Right ventricle myocardium superior (tissue), 1 donor: ENCODE measurements around the gene FHDC1. TPM values are rescaled to one million over a fixed set of nuclear protein-coding genes. Genes with fewer than 3 reads are reported as not detected.
A peak's percentile ranks its signal among the peaks of the same experiment; 100 is the strongest.

Experiments used
- ATAC-seq: fragments of 200-7000 bp; cut with Tn5 transposase; one replicate; pipeline ENCODE4 v1.9.1; 2020; ENCODE audit warnings: mild to moderate bottlenecking; ENCODE audit not compliant: poor library complexity
- DNase-seq: peaks from one replicate; pipeline ENCODE4 v3.0.0-alpha.2; 2020
- intact Hi-C: fragments of 100-400 bp; cut with DNase I; formaldehyde crosslinking; loops from one replicate; pipeline ENCODE4 v1.11.2; 2022
- total RNA-seq: library from RNA; stranded (reverse); fragmentation: NEBNext Ultra II Directional; extraction: Animal tissue kit (Norgen Biotek cat#: 25700); gene quantifications from one replicate; pipeline ENCODE4 v1.2.1, GENCODE V29; 2021
- donor health status: DM: no; HTN: yes; CAD: no; lungs with severe emphysema.

The FHDC1 gene
- total RNA-seq, 1 donor from 2014 or later = 0.19 TPM

DNA sequence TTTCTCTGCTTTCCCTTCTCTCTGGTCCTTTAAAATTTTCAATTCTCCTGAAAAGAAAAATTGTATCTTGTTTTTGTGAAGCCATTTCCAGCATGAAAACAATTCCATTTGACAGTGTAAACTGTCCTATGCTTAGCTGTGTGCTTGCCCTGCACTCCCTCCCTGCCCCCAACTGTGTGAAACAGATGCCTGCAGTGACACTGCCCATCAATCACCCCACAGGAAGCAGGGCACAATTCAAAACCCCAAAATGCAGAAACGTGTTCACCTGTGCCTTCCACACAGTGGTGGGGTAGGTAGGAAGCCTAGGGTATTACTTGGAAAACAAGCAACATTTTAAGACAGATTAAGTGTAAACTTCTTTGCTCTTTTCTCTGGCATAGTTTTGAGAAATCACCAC, 6.2 kb upstream of the FHDC1 start:
- no peak for ATAC-seq
- intact Hi-C loops = no loop called here
- no peak for DNase-seq

DNA sequence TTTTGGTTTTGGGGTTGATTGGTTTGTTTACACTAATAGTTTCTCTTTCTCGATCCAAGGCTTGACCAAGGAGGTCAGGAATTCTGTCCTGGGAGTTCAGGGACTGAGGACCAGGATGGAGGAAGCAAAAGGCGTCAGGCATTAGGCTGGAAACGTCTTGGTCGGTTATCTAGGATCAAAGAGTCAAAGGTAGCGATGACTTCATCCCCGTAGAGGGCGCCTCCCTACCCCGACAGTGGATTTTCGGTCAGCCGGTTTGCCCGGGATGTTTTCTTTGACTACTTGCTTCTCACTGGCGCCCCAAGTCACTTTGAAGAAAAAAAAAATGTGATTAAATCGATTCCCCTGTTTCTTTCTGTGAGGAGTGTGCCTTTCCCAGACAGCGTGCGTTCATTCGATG, 980 bp upstream of the FHDC1 start:
- ATAC-seq = no peak
- intact Hi-C loops = no loop called here
- no peak for DNase-seq

GRCh38 chr4:152936446-152937335, 568 bp downstream of the FHDC1 start:
- intact Hi-C loops = no loop called here
- DNase-seq (no peak), ATAC-seq (peak; percentile 45)

DNA sequence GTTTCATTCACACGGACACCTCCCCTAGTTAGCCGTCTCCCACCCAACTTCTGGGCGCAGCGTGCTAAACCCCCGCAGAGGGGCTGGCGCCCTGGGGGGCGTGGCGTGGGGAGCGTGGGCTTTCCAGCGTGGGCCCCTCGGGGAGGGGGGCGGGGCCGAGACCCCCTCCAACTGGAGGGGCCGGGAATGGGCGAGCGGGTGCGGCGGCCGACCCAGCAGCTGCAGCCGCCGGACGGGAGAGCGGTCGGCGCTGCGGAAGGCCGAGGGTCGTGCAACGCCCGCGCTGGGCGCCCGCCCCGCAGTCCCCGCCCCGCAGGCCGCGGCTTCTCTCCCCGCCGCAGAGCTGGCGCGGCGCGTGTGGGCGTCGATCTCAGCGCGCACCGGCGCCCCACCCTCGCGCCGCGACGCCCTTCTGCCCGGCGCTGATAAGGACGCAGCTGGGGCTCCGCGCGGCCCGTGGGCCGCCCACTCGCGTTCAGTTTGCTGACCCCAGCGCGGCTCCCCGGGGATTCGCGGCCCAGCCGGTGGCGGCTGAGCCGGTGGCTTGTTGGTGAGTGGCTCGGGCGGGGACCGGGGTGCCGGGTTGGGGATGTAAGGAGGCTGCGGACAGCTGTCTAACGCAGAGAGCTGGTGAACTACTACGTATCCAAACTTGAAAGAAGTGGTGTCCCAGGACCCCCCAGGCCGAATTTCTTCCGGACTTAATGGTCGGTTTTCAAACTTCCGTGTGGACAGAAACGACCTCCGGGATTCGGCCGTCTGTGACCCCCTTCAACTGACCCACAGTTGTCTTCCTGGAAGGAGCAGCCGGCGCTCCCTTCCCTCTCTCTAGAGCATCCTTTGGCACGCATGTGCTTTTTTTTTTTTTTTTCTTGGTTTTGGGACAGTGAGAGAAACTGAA, 1.5 kb downstream of the FHDC1 start:
- ATAC-seq (peak; percentile 69), DNase-seq (peak; percentile 58)
- intact Hi-C loops = no loop called here

DNA sequence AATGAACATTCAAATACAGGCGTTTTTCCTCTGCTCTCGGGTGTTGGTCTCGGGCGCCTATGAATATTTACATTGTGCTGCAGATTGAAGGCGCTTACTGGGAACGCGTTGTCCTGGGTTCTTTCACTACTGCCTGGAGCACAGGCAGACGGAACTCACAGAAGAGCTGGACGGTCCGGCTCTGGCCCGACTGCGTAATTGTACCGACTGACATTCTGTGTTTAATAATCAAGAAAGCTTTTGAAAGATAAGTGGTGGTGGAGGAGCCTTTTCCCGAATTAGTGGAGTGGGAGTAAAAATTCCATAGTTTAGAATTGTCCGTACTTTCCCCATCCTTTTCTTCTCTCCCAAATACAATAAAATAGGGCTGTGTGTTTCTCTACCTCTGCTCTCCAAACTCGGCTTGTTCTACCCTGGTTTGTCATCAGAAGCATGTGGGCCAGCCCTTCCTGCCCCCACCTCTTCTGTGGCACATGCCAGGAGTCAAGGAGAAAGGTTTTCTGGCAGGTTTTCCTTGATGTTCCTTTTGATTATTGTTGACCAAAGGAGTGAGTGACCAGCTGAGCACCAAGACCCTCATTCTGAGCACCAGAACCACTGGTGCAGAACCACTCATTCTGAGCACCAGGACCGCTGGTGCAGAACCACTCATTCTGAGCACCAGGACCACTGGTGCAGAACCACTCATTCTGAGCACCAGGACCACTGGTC, 2.3 kb downstream of the FHDC1 start:
- no peak for ATAC-seq
- no peak for DNase-seq
- intact Hi-C loops = no loop called here

GRCh38 chr4:152939621-152940020, 3.5 kb downstream of the FHDC1 start:
- ATAC-seq (no peak), DNase-seq (no peak)
- intact Hi-C loops = no loop called here

- intact Hi-C loops = no loop called here
- ATAC-seq = no peak
- DNase-seq = no peak
Observed at GRCh38 chr4:152940461-152940860, 4.3 kb downstream of the FHDC1 start.

DNA sequence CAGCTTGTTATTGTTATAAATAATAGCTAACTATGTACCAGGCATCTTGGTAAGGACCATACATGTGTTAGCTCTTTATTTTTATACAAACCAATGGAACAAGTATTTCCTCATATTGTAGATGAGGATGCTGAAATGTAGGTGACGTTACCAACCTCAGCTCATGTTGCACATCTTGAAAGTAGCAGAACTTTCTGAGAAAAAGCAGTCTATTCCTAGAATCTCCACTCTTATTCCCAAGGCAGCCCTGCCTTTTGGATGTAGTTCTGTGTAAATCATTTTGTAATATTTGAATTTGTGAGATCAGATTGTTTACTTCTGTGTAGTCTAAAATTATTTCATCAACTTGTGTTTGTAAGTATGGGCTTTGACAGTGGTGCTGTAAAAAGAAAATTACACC, 5.3 kb downstream of the FHDC1 start:
- ATAC-seq (no peak), DNase-seq (no peak)
- intact Hi-C loops = no loop called here

- ATAC-seq (no peak), DNase-seq (no peak)
- intact Hi-C loops = no loop called here
Observed at GRCh38 chr4:152942346-152942745, 6.2 kb downstream of the FHDC1 start.

- intact Hi-C loops = no loop called here
- DNase-seq (no peak), ATAC-seq (peak; percentile 64)
Observed at GRCh38 chr4:152943672-152944071, 7.5 kb downstream of the FHDC1 start.

DNA sequence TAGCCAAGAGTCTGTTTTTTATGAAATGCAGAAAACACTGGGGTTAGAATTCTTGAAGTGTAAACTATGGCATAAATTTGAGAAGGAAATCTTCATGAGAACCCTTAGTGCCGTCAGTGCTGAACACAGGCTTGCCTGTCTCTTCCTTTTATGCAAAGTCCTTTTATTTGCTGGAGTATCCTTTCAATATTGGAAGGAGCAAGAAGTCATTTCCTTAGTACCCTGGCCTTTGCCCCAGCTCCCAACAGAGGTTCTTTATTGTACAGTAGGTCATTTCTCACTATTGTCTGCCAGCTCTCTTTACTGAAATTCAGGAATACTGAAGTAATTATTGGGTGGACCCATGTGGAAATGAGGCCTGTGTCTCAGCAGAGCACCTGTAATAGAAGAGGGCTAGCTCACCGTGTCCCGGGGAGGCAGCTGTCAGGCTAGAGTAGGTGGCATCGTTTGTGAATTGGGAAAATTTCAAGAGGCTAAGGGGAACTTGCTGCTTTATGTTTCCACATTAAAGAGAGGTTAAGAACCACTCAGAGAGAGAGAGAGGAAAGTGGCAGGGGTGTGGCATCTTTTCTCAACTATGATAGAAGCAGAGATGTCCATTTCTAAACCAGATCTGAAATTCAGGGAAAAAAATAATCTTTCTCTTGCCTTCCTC, 8.7 kb downstream of the FHDC1 start:
- ATAC-seq = no peak
- intact Hi-C loops = no loop called here
- no peak for DNase-seq

- DNase-seq (no peak), ATAC-seq (no peak)
- intact Hi-C loops = no loop called here
Observed at GRCh38 chr4:152945639-152946038, 9.5 kb downstream of the FHDC1 start.

GRCh38 chr4:152946446-152946845, 10.3 kb downstream of the FHDC1 start:
- no peak for ATAC-seq
- intact Hi-C loops = no loop called here
- no peak for DNase-seq

- intact Hi-C loops = no loop called here
- ATAC-seq (no peak), DNase-seq (no peak)
Observed at GRCh38 chr4:152947311-152947710, 11.2 kb downstream of the FHDC1 start.

DNA sequence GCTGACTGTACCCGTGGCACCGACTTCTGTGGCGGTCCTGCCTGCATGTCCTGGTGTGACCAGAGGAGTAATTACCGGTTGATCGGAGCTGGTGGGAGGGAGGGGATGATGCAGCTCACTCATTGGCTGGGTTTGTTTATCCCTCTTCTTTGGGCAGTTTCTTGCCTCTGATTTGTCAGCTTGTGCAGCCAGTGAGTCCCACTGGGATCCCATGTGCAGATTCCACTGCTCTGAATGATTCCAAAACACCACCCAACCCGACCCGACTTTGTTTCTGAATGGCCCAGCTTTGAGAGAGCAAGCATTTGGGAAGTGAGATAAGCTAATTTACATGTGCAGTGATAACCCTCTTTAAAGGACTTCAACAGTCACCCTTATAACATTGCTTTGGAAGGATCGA, 13.8 kb downstream of the FHDC1 start:
- ATAC-seq = no peak
- DNase-seq = no peak
- intact Hi-C loops = no loop called here

DNA sequence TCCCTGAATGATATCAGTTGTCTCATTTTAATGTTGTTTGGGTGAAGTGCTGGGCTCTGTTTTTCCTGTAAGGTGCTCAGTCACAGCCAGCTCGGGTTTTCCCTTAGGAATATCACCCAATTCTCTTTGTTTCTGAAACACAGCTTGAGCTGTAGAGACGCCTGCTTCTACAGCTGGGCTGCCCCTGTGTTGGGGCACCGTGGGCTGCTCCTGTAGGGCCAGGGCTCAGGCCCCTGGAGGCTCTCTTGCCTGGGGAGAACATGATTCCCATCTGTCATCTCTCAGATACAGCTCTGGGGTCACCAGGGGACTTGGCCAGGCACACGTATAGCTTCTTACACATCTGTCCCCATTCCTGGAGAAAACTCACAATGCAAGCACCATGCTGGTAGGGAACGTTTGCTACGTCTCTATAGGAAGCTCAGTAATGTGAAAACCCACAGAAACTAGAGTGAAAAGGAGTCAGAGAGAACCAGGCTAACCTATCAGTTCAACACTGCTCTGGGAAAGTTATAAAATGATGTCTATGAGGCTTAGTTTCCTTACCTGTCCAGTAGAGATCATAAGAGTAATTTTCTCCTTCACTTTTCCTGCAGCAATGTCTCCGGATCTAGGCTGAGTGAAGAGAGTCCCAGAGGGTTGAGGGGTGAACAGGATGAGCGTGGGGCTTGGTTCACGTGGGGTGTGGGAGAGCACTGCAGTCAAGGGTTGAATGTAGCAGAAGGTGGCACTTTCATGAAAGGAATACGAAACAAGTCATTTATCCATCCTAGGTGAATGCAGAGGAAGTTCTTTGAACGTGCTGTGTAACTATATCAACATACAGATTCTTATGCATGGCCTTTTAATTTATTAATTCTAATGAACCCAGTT, 14.5 kb downstream of the FHDC1 start:
- ATAC-seq (no peak), DNase-seq (no peak)
- intact Hi-C loops = no loop called here

GRCh38 chr4:152951348-152951747, 15.2 kb downstream of the FHDC1 start:
- intact Hi-C loops = no loop called here

GRCh38 chr4:152953514-152953913, 17.4 kb downstream of the FHDC1 start:
- intact Hi-C loops = no loop called here
- DNase-seq = no peak
- ATAC-seq = no peak

More at GRCh38 chr4:152951348-152951747, 15.2 kb downstream of the FHDC1 start:
- ATAC-seq (no peak), DNase-seq (no peak)
